ENCODE results near the gene NOL4.
"Not testable (repeated sequence)": the region's sequence is repeated elsewhere in the genome, so short reads cannot be mapped to it uniquely, and the experiment has no call there.

Gene NOL4

GRCh38 chr18:34258176-34258575 is 33.5 kb upstream of the NOL4 start:
- TF ChIP-seq EZH2phosphoT487 (IDR thresholded peaks at IDR 0.05; ENCODE audit: borderline replicate concordance, low read length) (no peak), CTCF (IDR thresholded peaks at IDR 0.05; ENCODE audit: low read depth, low read length, poor library complexity, severe bottlenecking) (no peak)
- no peaks in the 10 kb centered on the region for H3F3A ChIP-seq (ENCODE audit: control insufficient read depth, insufficient read depth)
- no peaks in the 10 kb centered on the region for H3K36me3 ChIP-seq (ENCODE audit: control insufficient read depth, low read length)
- no peaks in the 10 kb centered on the region for H3K27me3 ChIP-seq (ENCODE audit: control insufficient read depth, low read length)
- H3K27ac ChIP-seq (ENCODE audit: low read depth, low read length): no peak overlapping the region
- no peak overlapping the region for H3K4me2 ChIP-seq (ENCODE audit: low read length)
- no peaks in the 10 kb centered on the region for H3K4me1 ChIP-seq (ENCODE audit: control insufficient read depth, low read length)
- H3K9me3 ChIP-seq (ENCODE audit: control insufficient read depth, insufficient read depth, low read length): no peaks in the 10 kb centered on the region
- no peaks in the 10 kb centered on the region for H4K20me1 ChIP-seq (ENCODE audit: control insufficient read depth, insufficient read depth, low read depth, low read length)
- no peak overlapping the region for H3K4me3 ChIP-seq (ENCODE audit: low read length)
- no peaks in the 10 kb centered on the region for H3K79me2 ChIP-seq (ENCODE audit: control insufficient read depth, low read length)
- no peaks in the 10 kb centered on the region for H3K9me2 ChIP-seq (replicated peaks; ENCODE audit: control insufficient read depth, low read length)

DNA sequence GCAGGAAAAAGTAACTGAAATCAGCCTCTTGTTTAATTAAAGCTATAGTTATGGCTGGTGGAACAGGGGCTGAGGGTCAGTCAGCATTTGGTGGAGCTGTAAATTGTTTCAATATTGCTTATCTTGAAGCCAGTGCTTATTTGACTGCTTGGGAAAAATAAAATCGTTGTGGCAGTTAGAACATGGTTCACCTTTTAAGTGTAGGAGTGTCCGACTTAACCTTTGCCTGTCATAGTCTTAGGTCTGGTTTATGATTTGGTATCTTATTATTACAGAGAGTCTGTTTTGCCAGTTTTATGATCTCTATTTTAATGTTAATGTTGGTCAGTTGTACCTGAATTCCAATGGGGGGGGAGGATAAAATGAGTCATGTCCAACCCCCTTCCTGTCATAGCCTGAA is 27.2 kb upstream of the NOL4 start:
- Histone ChIP-seq H3K27ac (ENCODE audit: low read depth, low read length) (no peak overlapping the region), H3K9me2 (replicated peaks; ENCODE audit: control insufficient read depth, low read length) (no peaks in the 10 kb centered on the region), H3K36me3 (ENCODE audit: control insufficient read depth, low read length) (no peaks in the 10 kb centered on the region), H3K9me3 (ENCODE audit: control insufficient read depth, insufficient read depth, low read length) (no peaks in the 10 kb centered on the region), H3K79me2 (ENCODE audit: control insufficient read depth, low read length) (no peaks in the 10 kb centered on the region), H3F3A (ENCODE audit: control insufficient read depth, insufficient read depth) (no peaks in the 10 kb centered on the region), H3K4me1 (ENCODE audit: control insufficient read depth, low read length) (no peaks in the 10 kb centered on the region), H3K27me3 (ENCODE audit: control insufficient read depth, low read length) (no peaks in the 10 kb centered on the region), H3K4me2 (ENCODE audit: low read length) (no peak overlapping the region), H4K20me1 (ENCODE audit: control insufficient read depth, insufficient read depth, low read depth, low read length) (no peaks in the 10 kb centered on the region), H3K4me3 (ENCODE audit: low read length) (no peak overlapping the region)
- TF ChIP-seq CTCF (IDR thresholded peaks at IDR 0.05; ENCODE audit: low read depth, low read length, poor library complexity, severe bottlenecking): no peak
- no peak for TF ChIP-seq EZH2phosphoT487 (IDR thresholded peaks at IDR 0.05; ENCODE audit: borderline replicate concordance, low read length)

DNA sequence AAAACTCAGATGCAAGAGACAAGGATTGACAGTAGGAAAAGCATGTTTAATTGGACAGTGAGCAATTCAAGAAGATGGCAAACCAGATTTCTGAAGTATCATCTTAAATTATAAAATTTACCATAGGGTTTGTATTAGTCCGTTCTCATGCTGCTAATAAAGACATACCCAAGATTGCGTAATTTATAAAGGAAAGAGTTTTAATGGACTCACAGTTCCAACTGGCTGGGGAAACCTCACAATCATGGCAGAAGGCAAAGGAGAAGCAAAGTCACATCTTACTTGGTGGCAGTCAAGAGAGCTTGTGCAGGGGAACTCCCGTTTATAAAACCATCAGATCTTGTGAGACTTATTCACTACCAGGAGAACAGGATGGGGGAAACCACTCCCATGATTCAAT is 24.0 kb upstream of the NOL4 start:
- no peaks in the 10 kb centered on the region for H3K9me3 ChIP-seq (ENCODE audit: control insufficient read depth, insufficient read depth, low read length)
- H4K20me1 ChIP-seq (ENCODE audit: control insufficient read depth, insufficient read depth, low read depth, low read length): no peaks in the 10 kb centered on the region
- TF ChIP-seq CTCF (IDR thresholded peaks at IDR 0.05; ENCODE audit: low read depth, low read length, poor library complexity, severe bottlenecking) (no peak), EZH2phosphoT487 (IDR thresholded peaks at IDR 0.05; ENCODE audit: borderline replicate concordance, low read length) (no peak)
- no peak overlapping the region for H3K27ac ChIP-seq (ENCODE audit: low read depth, low read length)
- H3K4me3 ChIP-seq (ENCODE audit: low read length): no peak overlapping the region
- no peaks in the 10 kb centered on the region for H3F3A ChIP-seq (ENCODE audit: control insufficient read depth, insufficient read depth)
- H3K9me2 ChIP-seq (replicated peaks; ENCODE audit: control insufficient read depth, low read length): no peaks in the 10 kb centered on the region
- H3K79me2 ChIP-seq (ENCODE audit: control insufficient read depth, low read length): no peaks in the 10 kb centered on the region
- no peaks in the 10 kb centered on the region for H3K27me3 ChIP-seq (ENCODE audit: control insufficient read depth, low read length)
- H3K4me1 ChIP-seq (ENCODE audit: control insufficient read depth, low read length): no peaks in the 10 kb centered on the region
- H3K36me3 ChIP-seq (ENCODE audit: control insufficient read depth, low read length): no peaks in the 10 kb centered on the region
- H3K4me2 ChIP-seq (ENCODE audit: low read length): no peak overlapping the region

DNA sequence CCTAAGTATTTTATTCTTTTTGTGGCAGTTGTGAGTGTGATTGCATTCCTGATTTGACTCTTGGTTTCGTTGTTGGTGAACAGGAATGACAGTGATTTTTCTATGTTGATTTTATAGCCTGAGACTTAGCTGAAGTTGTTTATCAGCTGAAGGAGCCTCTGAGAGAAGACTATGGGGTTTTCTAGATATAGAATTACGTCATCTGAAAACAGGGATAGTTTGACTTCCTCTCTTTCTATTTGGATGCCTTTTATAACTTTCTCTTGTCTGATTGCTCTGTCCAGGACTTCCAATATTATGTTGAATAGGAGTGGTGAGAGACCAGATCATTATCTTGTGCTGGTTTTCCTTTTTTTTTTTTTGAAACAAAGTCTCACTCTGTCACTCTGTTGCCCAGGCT is 18.0 kb upstream of the NOL4 start:
- TF ChIP-seq CTCF (IDR thresholded peaks at IDR 0.05; ENCODE audit: low read depth, low read length, poor library complexity, severe bottlenecking): no peak
- TF ChIP-seq EZH2phosphoT487 (IDR thresholded peaks at IDR 0.05; ENCODE audit: borderline replicate concordance, low read length): no peak
- Histone ChIP-seq H3K9me2 (replicated peaks; ENCODE audit: control insufficient read depth, low read length) (no peaks in the 10 kb centered on the region), H3K4me3 (ENCODE audit: low read length) (no peak overlapping the region), H3K27me3 (ENCODE audit: control insufficient read depth, low read length) (no peaks in the 10 kb centered on the region), H3K9me3 (ENCODE audit: control insufficient read depth, insufficient read depth, low read length) (no peaks in the 10 kb centered on the region), H4K20me1 (ENCODE audit: control insufficient read depth, insufficient read depth, low read depth, low read length) (no peaks in the 10 kb centered on the region), H3K36me3 (ENCODE audit: control insufficient read depth, low read length) (no peaks in the 10 kb centered on the region), H3K4me1 (ENCODE audit: control insufficient read depth, low read length) (no peaks in the 10 kb centered on the region), H3K4me2 (ENCODE audit: low read length) (no peak overlapping the region), H3K27ac (ENCODE audit: low read depth, low read length) (no peak overlapping the region), H3K79me2 (ENCODE audit: control insufficient read depth, low read length) (no peaks in the 10 kb centered on the region), H3F3A (ENCODE audit: control insufficient read depth, insufficient read depth) (no peaks in the 10 kb centered on the region)

DNA sequence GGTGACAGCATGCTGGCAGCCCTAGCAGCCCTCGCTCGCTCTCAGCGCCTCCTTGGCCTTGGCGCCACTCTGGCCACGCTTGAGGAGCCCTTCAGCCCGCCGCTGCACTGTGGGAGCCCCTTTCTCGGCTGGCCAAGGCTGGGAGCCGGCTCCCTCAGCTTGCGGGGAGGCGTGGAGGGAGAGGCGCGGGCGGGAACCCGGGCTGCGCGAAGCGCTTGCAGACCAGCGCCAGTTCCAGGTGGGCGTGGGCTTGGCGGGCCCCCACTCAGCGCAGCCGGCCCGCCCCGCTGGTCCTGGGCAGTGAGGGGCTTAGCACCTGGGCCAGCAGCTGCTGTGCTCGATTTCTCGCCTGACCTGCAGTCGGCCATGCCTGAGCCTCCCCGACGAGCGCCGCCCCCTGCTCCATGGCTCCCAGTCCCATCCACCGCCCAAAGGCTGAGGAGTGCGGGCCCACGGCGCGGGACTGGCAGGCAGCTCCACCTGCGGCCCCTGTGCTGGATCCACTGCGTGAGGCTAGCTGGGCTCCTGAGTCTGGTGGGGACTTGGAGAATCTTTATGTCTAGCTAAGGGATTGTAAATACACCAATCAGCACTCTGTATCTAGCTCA is 9.2 kb upstream of the NOL4 start:
- not testable (repeated sequence) for H4K20me1 ChIP-seq (ENCODE audit: control insufficient read depth, insufficient read depth, low read depth, low read length); H3K27me3 ChIP-seq (ENCODE audit: control insufficient read depth, low read length)

More for the DNA sequence above, 9.2 kb upstream of the NOL4 start:
- not testable (repeated sequence) for H3K36me3 ChIP-seq (ENCODE audit: control insufficient read depth, low read length); H3K9me2 ChIP-seq (replicated peaks; ENCODE audit: control insufficient read depth, low read length); H3K4me1 ChIP-seq (ENCODE audit: control insufficient read depth, low read length); H3K79me2 ChIP-seq (ENCODE audit: control insufficient read depth, low read length); H3K4me3 ChIP-seq (ENCODE audit: low read length); H3K9me3 ChIP-seq (ENCODE audit: control insufficient read depth, insufficient read depth, low read length); H3K27ac ChIP-seq (ENCODE audit: low read depth, low read length); H3F3A ChIP-seq (ENCODE audit: control insufficient read depth, insufficient read depth); H3K4me2 ChIP-seq (ENCODE audit: low read length)

Measured in DOHH2 (cell line).